HG03135 (cell line): ENCODE results near the gene LCN15.
"Not testable (repeated sequence)": the region's sequence is repeated elsewhere in the genome, so short reads cannot be mapped to it uniquely, and the experiment has no call there.

ENCODE experiments used
- ATAC-seq: cut with Tn5 transposase; IDR thresholded peaks from one replicate; pipeline ENCODE4 v1.9.1; 2021; ENCODE audit warnings: mild to moderate bottlenecking, moderate library complexity; ENCODE audit not compliant: unreplicated experiment

LCN15 gene

DNA sequence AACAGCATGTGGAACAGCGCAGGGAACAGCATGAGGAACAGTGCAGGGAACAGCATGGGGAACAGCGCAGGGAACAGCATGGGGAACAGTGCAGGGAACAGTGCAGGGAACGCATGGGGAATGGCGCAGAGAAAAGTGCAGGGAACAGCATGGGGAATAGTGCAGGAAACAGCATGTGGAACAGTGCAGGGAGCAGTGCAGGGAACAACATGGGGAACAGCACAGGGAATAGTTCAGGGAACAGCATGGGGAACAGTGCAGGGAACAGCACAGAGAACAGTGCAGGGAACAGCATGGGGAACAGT lies 8.2 kb downstream of the LCN15 start:
- ATAC-seq = no peak

DNA sequence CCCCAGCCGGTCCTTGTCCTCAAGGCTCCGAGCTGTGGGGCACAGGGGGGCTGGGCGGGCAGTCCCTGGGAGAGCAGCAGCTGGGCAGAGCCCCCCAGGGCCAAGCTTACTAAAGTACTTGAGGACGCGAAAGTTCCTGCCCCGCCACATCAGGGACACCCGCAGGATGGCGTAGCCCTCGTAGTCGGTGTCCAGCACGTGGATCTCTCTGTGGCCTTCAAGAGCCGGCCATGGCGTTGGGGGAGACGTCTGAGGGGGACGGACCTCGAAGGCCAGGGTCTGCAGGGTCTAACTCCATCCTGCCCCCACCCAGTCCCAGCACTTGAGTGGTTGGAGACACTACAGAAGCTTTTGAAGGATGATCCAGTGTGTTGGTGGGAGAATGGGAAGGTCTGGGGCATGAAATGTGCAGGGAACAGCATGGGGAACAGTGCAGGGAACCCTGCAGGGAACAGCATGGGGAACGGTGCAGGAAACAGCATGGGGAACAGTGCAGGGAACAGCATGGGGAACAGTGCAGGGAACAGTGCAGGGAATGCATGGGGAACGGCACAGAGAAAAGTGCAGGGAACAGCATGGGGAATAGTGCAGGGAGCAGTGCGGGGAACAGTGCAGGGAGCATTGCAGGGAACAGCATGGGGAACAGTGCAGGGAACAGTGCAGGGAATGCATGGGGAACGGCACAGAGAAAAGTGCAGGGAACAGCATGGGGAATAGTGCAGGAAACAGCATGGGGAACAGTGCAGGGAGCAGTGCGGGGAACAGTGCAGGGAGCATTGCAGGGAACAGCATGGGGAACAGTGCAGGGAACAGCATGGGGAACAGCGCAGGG lies 8.8 kb downstream of the LCN15 start:
- ATAC-seq = not testable (repeated sequence)

DNA sequence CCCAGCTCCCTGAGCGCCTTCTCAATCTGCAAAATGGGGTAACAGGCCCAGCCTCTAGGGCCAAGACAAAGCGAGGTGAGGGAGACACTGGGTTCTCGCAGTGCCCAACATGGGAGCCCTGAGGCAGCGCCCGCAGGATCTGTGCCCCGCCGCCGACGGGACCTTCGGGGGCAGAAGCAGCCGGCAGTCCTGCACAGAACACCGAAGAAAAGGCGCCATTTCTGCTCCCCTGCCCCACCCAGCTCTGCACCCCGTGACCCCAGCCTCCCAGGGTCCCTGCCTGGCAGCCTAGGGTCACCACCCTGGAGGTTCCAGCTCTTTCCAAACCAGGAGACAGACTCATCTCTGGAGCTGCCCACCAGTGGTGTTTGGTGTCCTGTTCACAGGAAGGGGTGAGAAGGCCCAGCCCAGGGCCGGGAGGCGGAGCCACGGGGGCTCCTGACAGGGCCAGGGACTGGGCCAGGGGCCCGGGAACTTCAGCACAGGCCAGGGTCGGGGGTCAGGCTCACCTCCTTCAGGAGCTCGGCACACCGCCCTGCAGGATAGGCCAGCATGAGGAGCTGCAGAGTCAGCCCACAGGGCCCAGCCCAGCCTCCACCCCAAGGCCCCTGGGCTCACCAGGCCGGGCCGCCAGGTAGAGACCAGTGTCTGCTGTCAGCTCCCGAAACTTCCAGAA lies 9.6 kb downstream of the LCN15 start:
- no peak for ATAC-seq

DNA sequence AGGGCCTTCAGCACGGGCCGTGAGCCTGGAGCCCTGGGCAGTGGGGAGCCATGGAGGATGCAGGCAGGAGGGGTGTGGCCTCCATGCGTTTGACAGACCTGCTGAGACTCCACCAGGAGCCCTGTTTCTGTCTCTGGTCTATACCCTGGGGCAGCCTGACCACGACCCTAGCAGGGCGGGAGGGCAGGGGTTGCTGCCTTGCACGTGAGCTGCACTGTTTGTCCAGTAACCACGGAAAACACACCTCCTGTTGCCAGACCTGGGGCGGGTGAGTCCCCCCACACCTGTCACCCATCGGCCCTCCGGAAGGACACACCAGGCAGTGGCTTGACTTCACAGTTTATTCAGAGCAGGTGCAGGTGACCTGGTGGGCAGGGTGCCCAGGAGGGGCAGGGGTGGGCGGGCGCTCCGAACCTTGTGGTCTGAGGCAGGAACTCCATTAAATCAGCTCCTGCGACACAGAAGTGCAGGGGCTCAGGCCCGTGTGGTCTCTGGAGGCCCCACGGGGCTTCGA lies 10.2 kb downstream of the LCN15 start:
- ATAC-seq = no peak

DNA sequence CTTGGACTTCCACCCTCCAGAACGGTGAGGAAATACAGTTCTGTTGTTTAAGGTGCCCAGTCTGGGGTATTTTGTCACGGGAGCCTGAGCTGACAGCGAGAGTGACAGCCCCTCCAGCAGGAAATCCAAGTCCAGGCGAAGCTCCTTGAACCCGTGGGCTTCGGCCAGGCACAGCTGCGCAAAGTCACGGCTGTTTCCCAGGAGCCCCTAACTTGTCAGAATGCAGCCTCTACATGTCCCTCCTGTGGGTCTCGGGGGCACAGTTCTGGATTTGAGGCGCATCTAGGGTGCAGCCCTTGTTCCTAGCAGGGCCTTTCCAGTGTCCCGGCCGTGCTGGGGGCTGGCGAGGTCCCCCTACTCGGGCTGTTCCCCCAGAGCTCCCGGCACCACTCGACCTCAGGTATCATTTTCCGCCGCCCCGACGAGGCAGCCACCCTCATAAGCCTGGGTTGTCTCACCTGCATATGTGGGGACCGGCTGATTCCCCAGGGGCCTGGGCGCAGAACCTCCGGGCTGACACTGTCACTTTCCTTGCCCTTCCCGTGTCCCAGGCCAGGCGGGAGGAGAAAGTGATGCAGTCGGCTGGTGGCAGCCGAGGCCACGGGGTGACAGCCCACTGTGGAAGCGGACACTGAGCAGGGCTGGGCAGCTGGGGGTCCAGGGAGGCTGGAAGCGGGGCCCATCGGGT lies 10.8 kb downstream of the LCN15 start:
- ATAC-seq = no peak

DNA sequence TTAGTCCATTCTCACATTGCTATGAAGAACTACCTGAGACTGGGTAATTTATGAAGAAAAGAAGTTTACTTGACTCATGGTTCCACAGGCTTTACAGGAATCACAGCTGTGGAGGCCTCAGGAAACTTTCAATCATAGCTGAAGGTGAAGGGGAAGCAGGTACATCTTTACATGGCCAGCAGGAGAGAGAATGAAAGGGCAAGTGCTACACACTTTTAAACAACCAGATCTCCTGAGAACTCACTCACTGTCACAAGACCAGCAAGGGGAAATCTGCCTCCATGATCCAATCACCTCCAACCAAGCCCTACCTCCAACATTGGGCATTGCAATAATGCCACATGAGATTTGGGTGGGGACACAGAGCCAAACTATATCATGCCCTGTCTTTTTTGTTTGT lies 12.5 kb downstream of the LCN15 start:
- no peak for ATAC-seq

DNA sequence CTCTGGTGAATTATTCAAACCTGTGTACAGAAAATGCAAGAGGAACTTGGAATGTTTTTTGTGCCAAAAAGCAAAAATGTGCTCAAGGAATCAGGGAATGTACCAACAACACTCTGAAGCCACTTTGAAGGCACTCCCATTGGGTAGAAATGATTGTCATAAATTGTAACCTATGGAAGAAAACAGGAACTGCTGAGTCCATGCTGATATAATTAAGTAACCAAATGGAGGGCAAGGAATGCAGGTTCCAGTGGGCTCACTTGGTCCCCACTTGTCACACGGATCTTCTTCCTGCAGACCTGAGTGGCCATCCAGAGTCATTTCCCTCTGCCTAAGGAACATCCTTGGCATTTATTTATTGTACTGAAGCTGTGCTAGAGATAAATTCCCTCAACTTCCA lies 13.1 kb downstream of the LCN15 start:
- ATAC-seq = no peak

DNA sequence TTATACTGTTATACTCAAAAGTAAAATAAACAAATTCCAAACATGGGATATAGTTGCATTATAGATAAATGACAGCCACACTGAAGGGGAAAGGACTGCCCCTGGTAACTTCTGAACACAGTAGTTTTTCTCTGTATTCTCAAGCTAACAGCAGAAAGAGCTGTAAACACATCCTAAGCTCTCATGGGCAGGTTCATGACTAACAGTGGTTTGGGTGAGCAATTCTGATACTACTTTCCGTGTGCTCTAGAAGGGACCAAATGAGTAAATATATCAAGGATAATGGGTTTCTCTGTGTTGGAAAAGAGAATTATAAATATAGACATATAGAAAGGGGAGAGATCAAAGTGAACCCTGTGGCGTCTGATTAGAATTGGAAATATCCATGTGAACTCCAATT lies 13.8 kb downstream of the LCN15 start:
- ATAC-seq = no peak

DNA sequence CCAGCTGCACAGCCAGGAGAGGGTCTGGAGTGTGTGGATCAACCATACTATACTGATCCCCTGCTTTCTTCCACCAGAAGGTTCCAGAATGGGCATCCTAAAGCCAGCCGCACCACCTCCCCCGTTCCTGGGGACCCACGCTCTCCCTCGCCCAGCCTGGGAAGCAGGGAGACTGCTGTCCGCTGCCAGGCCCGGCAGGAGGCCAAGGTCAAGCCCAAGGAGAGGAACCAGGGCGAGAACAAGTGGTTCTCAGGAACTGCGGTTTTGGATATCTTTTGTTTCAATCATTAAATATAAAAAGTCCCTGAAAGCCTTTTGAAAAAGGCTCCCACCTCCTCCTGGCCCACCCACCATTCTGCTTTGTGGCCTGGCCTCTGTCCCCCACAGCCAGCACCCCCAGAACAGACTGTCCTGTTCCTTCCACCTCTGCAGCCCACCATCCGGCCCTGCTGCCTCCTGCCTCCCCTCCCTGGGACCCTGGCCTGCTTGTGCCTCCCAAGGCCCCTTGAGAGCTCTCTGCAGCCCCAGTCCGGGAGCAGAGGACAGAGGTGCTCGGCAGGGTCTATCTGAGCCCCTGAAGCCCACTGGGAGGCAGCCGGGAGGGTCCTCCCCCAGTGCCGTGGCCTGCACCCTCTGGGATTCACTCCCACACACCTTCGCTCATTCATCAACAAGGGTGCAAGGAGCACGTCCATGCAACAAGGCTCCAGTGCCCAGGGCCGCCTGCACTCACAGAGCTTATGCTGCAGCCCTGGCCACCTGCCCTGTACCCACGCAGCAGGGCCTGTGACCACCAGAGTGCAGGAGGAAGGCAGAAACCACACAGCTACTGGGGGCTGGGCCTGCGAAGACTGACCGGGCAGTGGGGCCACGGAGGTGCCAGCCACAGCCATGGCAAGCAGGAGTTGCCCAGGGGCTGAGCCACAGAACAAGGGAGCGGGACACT lies 15.4 kb downstream of the LCN15 start:
- no peak for ATAC-seq

DNA sequence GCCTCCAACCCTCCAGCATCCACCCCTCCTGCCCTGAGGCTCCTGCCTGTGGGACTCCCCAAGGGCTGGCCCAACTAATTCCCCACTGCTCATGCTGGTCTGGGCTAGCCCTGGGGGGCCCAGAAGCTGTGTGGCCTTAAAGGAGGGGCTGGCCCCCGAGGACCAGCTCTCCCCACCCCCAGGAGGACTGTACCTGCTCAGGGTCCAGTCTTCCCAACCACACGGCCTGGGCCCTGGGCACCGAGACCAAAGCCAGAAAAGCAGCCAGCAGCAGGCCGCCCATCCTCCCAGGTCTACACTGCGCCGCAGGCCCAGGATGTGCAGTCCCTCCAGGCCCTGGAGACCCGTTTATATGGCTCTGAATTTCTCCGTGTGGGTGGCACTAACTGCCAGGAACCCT lies 16.1 kb downstream of the LCN15 start, which contains the start of gene LCN6:
Gene LCN6 (minus strand): TSS at position 325 of the 400 bp plus-strand sequence. CDS start 42 bp downstream, at position 283.
- ATAC-seq = no peak

DNA sequence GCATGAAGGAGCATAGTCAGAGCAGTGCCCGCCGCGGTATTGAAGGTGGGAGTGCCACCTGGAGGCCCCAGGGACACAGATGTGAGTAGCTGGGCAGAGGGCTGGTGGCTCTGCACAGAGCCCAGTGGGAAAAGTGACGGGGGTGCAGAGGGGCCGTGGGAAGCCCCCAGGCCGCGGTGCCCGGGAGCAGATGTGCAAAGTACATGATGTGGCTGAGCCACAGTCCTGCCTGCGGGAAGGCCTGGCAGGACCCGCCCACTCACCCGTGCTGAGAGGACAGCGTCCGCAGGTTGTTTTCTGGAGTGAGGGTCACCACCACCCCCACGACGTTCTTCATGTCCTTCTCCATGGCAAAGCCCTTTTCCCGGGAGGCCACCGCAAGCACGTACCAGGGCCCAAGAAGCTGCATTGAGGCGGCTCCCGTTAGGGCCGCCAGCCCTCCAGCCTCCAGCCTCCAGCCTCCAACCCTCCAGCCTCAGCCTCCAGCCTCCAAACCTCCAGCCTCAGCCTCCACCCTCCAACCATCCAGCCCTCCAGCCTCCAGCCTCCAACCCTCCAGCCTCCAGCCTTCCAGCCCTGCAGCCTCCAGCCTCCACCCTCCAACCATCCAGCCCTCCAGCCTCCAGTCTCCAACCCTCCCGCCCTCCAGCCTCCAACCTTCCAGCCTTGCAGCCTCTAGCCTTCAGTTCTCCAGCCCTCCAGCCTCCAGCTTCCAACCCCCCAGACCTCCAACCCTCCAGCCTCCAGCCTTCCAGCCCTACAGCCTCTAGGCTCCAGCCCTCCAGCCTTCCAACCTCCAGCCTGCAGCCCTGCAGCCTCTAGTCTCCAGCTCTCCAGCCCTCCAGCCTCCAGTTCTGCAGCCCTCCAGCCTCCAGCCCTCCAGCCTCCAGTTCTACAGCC lies 16.9 kb downstream of the LCN15 start:
- ATAC-seq = no peak

DNA sequence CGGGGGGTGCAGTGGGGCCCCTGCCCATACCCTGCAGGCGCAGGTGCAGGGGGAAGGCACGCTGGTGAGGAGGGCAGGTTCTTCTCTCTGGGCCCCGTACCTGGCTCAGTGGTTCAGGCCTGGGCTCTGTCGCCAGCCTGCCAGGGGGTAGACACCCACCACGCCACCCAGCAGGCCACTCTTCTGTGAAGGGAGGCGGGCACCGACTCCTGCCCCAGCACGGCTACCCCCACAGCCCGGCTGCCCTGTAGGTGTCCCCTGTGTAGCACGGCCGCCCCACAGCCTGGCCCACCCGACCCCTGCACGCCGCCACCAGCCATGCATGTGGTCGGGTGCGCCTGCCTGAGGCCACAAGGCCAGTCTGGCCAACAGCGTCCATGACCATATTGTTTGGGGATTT lies 17.7 kb downstream of the LCN15 start:
- ATAC-seq = no peak

DNA sequence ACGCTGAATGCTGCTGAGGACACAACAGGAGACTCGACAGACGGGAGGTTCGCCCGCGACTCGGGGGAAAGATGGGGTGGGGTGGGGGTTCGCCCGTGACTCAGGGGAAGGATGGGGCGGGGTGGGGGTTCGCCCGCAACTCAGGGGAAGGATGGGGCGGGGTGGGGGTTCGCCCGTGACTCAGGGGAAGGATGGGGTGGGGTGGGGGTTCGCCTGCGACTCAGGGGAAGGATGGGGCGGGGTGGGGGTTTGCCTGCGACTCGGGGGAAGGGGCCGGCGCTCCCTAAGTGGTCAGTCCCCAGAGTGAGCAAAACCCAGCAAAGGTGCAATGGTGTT lies 18.2 kb downstream of the LCN15 start:
- no peak for ATAC-seq

DNA sequence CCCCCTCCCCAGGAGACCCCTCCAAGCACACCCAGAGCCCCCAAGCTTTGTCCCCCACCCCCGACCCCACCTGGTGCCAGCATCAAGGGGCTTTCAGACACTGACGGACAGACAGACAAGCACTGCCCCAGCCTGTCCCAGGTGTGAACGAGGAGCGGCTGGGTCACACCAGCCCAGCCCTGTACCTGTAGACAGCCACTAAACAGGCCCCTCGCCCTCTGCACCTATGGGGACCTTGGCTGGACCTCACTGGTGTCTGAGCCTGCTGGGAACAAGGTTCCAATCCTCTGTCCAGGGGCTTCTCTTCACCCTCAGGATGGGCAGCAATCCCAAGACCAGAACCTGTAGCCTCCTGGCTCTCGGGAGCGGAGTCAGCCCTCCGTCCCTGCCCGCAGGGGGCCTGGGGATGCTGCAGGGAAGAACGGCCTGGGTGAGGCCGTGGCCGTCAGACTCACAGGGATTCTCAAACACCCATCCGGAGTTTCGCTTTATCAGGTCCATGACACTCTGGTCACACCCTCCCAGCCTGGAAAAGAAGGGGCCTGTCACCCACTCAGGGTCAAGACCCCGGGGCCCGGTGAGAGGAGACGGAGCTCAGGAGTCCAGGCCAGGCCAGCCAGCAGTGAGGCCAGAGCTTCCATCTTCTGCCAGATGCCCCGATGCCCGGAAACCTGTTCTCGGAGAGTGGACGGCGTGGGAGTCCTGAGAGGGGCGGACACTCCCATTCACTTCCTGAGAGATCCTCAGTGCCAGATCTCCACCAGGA lies 18.7 kb downstream of the LCN15 start:
- ATAC-seq = no peak

DNA sequence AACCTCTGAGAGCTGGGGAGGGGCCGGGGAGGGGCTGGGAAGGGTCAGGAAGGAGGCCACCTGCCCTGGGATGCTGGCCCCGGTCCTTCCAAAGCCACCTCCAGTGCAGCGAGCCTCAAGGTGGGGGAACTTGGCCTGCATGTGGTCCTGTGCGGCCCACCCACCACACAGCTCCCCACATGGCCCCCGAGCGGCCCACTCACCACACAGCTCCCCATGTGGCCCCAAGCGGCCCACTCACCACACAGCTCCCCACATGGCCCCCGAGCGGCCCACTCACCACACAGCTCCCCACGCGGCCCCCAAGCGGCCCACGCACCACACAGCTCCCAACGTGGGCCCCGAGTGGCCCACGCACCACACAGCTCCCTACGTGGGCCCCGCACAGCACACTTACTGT lies 19.5 kb downstream of the LCN15 start:
- ATAC-seq = no peak

DNA sequence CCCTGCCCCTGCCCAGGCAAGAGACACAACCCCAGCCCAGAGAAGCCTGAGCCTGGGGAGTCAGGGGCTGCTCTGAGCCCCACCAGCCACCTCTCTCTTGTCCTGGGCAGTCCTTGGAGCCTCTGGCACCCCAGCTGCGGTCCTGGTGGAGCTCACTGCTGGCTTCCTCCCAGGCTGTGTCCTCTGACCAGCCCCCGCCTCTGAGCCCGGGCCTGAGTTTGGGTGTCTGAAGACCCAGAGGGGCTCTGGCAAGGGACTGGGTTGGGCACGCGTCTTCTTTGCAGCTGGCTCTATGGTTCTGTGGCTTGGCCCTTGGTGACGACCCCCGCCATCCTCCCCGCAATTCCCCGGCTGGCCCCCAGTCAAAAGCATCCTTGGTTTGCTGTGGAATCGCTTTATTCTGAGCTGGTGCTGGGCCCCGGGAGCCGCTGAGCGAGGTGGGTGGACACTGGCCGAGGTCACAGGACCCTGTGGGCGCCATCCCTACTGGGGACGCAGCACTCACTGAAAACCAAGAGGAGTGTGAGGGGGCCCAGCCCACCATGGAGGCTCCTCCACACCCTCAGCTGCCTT lies 20.6 kb downstream of the LCN15 start:
- no peak for ATAC-seq

DNA sequence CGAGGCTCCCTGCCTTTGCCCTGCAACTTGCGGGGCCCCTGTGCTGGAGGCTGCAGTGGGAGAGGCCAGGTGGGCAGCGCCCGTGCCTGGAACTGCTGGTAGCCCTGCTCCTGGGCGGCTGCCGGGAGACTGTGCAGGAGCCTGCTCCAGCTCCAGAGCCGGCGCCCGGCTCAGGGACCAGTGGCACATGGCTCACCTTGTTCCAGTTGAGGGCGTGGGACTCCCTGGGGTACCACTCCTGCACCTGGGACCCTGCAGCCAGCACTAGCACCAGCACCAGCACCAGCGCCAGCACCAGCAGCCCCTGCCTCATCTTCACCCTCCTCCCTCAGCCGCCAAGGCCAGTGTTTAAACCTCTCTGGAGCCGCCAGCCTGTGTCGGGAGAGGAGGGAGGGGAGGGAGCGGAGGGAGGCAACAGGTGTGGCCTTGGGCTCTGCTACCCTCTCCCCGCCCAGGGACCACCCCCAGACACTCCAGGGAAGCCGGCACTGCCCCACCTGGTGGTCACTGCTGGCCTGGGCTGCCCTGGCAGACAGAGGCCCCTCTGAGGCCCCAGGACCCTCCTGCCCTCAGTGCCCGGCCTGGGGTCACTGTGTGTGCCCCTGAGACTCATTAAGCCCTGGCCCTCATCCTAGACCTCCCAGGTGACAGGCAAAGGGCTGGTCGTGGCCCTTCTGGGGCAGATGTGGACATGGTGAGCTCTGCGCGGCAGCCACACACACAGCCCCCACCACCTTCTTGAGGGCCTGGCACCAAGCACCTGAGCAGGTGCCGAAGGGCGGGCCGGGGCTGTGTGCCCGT lies 21.5 kb downstream of the LCN15 start, which contains the start of gene LCN10:
Gene LCN10 (minus strand): TSS at position 350 of the 801 bp plus-strand sequence. CDS start 37 bp downstream, at position 313.
- no peak for ATAC-seq
